GM12878 (cell line): ENCODE data around the gene AGPAT4.

Experiments
- CTCF ChIP-seq, 3 experiments: IDR thresholded peaks in 2 of 3; conservative IDR thresholded peaks in 1 of 3; 2 replicates each; pipeline ENCODE4 v1.5.1; 2011; ENCODE audit warnings: low read depth in 3 of 3, low read length in 3 of 3, mild to moderate bottlenecking in 3 of 3, control low read depth in 2 of 3, moderate library complexity in 2 of 3, inconsistent platforms in 1 of 3, mixed read lengths in 1 of 3; ENCODE audit not compliant: control insufficient read depth in 2 of 3, insufficient read depth in 1 of 3; ENCODE audit errors: extremely low read depth in 1 of 3
- DPF2 ChIP-seq: fragments of 450-650 bp; IDR thresholded peaks from 2 replicates; pipeline ENCODE4 v1.6.1; 2017; ENCODE audit warnings: mild to moderate bottlenecking
- HDAC6 ChIP-seq: fragments of 200-600 bp; sonication (generic); IDR thresholded peaks from one replicate; pipeline ENCODE4 v1.8.0; 2017; ENCODE audit warnings: antibody characterized with exemption; ENCODE audit not compliant: unreplicated experiment
- JUND ChIP-seq: IDR thresholded peaks from 2 replicates; pipeline ENCODE4 v1.6.1; 2012; ENCODE audit warnings: low read depth, mild to moderate bottlenecking, low read length, improper control_type of control experiment, moderate library complexity
- POLR2AphosphoS2 ChIP-seq: IDR thresholded peaks from 2 replicates; pipeline ENCODE4 v1.6.1; 2011; ENCODE audit warnings: low read depth, mild to moderate bottlenecking, low read length, improper control_type of control experiment, moderate library complexity
- SUZ12 ChIP-seq: fragments of 200-600 bp; sonication (generic); IDR thresholded peaks from one replicate; pipeline ENCODE4 v1.6.1; 2018; ENCODE audit warnings: antibody characterized with exemption, mild to moderate bottlenecking; ENCODE audit not compliant: unreplicated experiment
- TCF12 ChIP-seq: IDR thresholded peaks from 2 replicates; pipeline ENCODE4 v1.6.1; 2011; ENCODE audit warnings: low read depth, mild to moderate bottlenecking, low read length
- ZBTB33 ChIP-seq: fragments of 450-650 bp; IDR thresholded peaks from 2 replicates; pipeline ENCODE4 v1.6.1; 2017; ENCODE audit warnings: mild to moderate bottlenecking

GRCh38 chr6:161281092-161281491 lies 7.2 kb upstream of the AGPAT4 start:
- no peak for TF ChIP-seq CTCF (IDR thresholded peaks at IDR 0.05 in 2 of 3, conservative IDR thresholded peaks at IDR 0.05 in 1 of 3; ENCODE audit: control insufficient read depth in 2 of 3, extremely low read depth in 1 of 3, insufficient read depth in 1 of 3, low read depth in 3 of 3, low read length in 3 of 3)
- TF ChIP-seq HDAC6: no peak
- no peak for TF ChIP-seq TCF12
- TF ChIP-seq SUZ12: no peak
- TF ChIP-seq DPF2: no peak
- no peak for TF ChIP-seq ZBTB33
- no peak for TF ChIP-seq JUND
- no peak for TF ChIP-seq POLR2AphosphoS2
